Thymus (tissue), 11 donors: ENCODE data around the gene AFF2. TPM values are rescaled to one million over a fixed set of nuclear protein-coding genes. Genes with fewer than 3 reads are reported as not detected.
"Not testable (repeated sequence)": the region's sequence is repeated elsewhere in the genome, so short reads cannot be mapped to it uniquely, and the experiment has no call there.

Experiments used
- DNase-seq, 9 donors: peaks; one replicate each; pipeline ENCODE4 v3.0.0-alpha.2; 2013; ENCODE audit warnings: low spot score in 9 of 9, low read depth in 6 of 9, missing footprints in 1 of 9
- H3K27ac ChIP-seq, 2 donors: one replicate each; pipeline ENCODE4 v1.5.1; 2013; ENCODE audit warnings: control low read depth in 1 of 2, low read depth in 1 of 2, low read length in 1 of 2, mild to moderate bottlenecking in 1 of 2, moderate library complexity in 1 of 2
- H3K27me3 ChIP-seq, 2 donors: one replicate each; pipeline ENCODE4 v1.5.1; 2013; ENCODE audit warnings: low read length in 1 of 2; ENCODE audit not compliant: control insufficient read depth in 2 of 2, insufficient read depth in 1 of 2
- H3K36me3 ChIP-seq, 2 donors: one replicate each; pipeline ENCODE4 v1.5.1; 2013; ENCODE audit warnings: low read length in 1 of 2, mild to moderate bottlenecking in 1 of 2, moderate library complexity in 1 of 2; ENCODE audit not compliant: control insufficient read depth in 2 of 2, insufficient read depth in 2 of 2
- H3K4me1 ChIP-seq, 2 donors: one replicate each; pipeline ENCODE4 v1.5.1; 2013; ENCODE audit warnings: low read length in 2 of 2; ENCODE audit not compliant: control insufficient read depth in 2 of 2, insufficient read depth in 2 of 2
- H3K4me3 ChIP-seq, 2 donors: one replicate each; pipeline ENCODE4 v1.5.1; 2013; ENCODE audit warnings: low read length in 2 of 2, control low read depth in 1 of 2, mild to moderate bottlenecking in 1 of 2
- H3K9me3 ChIP-seq, 2 donors: one replicate each; pipeline ENCODE4 v1.5.1; 2013; ENCODE audit warnings: low read length in 1 of 2, mild to moderate bottlenecking in 1 of 2; ENCODE audit not compliant: control insufficient read depth in 2 of 2, insufficient read depth in 1 of 2
- WGBS: extraction: QIAGEN DNeasy Blood & Tissue Kit; methylation state at CpG from one replicate; pipeline ENCODE4 v1.1.7; 2013; 5-methylcytosine and 5-hydroxymethylcytosine counted together
- polyA plus RNA-seq: library from polyadenylated mRNA; stranded (reverse); fragments of 200-250 nt; gene quantifications from one replicate; pipeline ENCODE4 v1.2.3, GENCODE V29; 2013
- total RNA-seq: library from RNA; stranded (reverse); fragments of 120-200 nt; gene quantifications from one replicate; pipeline ENCODE4 v1.2.4, GENCODE V29; 2013
- donor health status: healthy.

AFF2 gene
- total and polyA plus RNA-seq, 2 donors = 1.3 to 27.4 TPM

GRCh38 chrX:148664171-148664570, 163.8 kb downstream of the AFF2 start:
- no peak overlapping the region for H3K27ac ChIP-seq
- no peaks in the 10 kb centered on the region for H3K27me3 ChIP-seq
- no peaks in the 10 kb centered on the region for H3K36me3 ChIP-seq
- DNase-seq = no peak
- H3K9me3 ChIP-seq = peaks cover 0 to 10% of the 10 kb centered on the region in 2 donors
- no peak overlapping the region for H3K4me3 ChIP-seq
- no peaks in the 10 kb centered on the region for H3K4me1 ChIP-seq
- WGBS = 100% methylated on average over 1 of the region's 1 CpG

- 96% methylated on average over 3 of the region's 3 CpGs for WGBS
Measured at GRCh38 chrX:148664995-148665394, 164.6 kb downstream of the AFF2 start.

GRCh38 chrX:148669175-148669574, 168.8 kb downstream of the AFF2 start:
- not testable (repeated sequence) for H3K4me3 ChIP-seq, DNase-seq, H3K9me3 ChIP-seq, H3K4me1 ChIP-seq, H3K36me3 ChIP-seq, H3K27me3 ChIP-seq, H3K27ac ChIP-seq
- 97% methylated on average over 3 of the region's 3 CpGs for WGBS

More at GRCh38 chrX:148664995-148665394, 164.6 kb downstream of the AFF2 start:
- Histone ChIP-seq H3K4me1 (no peaks in the 10 kb centered on the region), H3K9me3 (peaks cover 0 to 10% of the 10 kb centered on the region in 2 donors), H3K27ac (no peak overlapping the region), H3K4me3 (no peak overlapping the region), H3K36me3 (no peaks in the 10 kb centered on the region), H3K27me3 (no peaks in the 10 kb centered on the region)
- DNase-seq = no peak

- Histone ChIP-seq H3K36me3 (no peaks in the 10 kb centered on the region), H3K4me3 (no peak overlapping the region), H3K9me3 (peaks cover 0 to 10% of the 10 kb centered on the region in 2 donors), H3K4me1 (no peaks in the 10 kb centered on the region), H3K27ac (no peak overlapping the region), H3K27me3 (no peaks in the 10 kb centered on the region)
- WGBS = 96% methylated on average over 3 of the region's 3 CpGs
- no peak for DNase-seq
Measured at GRCh38 chrX:148670277-148670676, 169.9 kb downstream of the AFF2 start.

- Histone ChIP-seq H3K9me3 (peaks cover 0 to 10% of the 10 kb centered on the region in 2 donors), H3K36me3 (no peaks in the 10 kb centered on the region), H3K4me1 (no peaks in the 10 kb centered on the region), H3K27me3 (no peaks in the 10 kb centered on the region), H3K27ac (no peak overlapping the region), H3K4me3 (no peak overlapping the region)
- 98% methylated on average over 2 of the region's 2 CpGs for WGBS
- no peak for DNase-seq
Measured at GRCh38 chrX:148672517-148672916, 172.1 kb downstream of the AFF2 start.

- Histone ChIP-seq H3K27me3 (no peaks in the 10 kb centered on the region), H3K4me3 (no peak overlapping the region)
- WGBS = 92% methylated on average over 1 of the region's 1 CpG
Measured at GRCh38 chrX:148681605-148682004, 181.2 kb downstream of the AFF2 start.

GRCh38 chrX:148682206-148682605, 181.8 kb downstream of the AFF2 start:
- Histone ChIP-seq H3K27ac (no peak overlapping the region), H3K4me1 (no peaks in the 10 kb centered on the region), H3K36me3 (no peaks in the 10 kb centered on the region), H3K27me3 (no peaks in the 10 kb centered on the region), H3K4me3 (no peak overlapping the region), H3K9me3 (no peaks in the 10 kb centered on the region)
- DNase-seq = no peak
- WGBS = 94% methylated on average over 4 of the region's 4 CpGs

More at GRCh38 chrX:148681605-148682004, 181.2 kb downstream of the AFF2 start:
- Histone ChIP-seq H3K4me1 (no peaks in the 10 kb centered on the region), H3K27ac (no peak overlapping the region), H3K36me3 (no peaks in the 10 kb centered on the region), H3K9me3 (no peaks in the 10 kb centered on the region)
- DNase-seq = no peak

- Histone ChIP-seq H3K36me3 (no peaks in the 10 kb centered on the region), H3K9me3 (no peaks in the 10 kb centered on the region), H3K27ac (no peak overlapping the region), H3K4me1 (no peaks in the 10 kb centered on the region), H3K4me3 (no peak overlapping the region), H3K27me3 (no peaks in the 10 kb centered on the region)
- 97% methylated on average over 2 of the region's 2 CpGs for WGBS
- DNase-seq = no peak
Measured at GRCh38 chrX:148691456-148691855, 191.0 kb downstream of the AFF2 start.

GRCh38 chrX:148695255-148695654, 194.8 kb downstream of the AFF2 start:
- no peaks in the 10 kb centered on the region for H3K36me3 ChIP-seq
- 99% methylated on average over 3 of the region's 3 CpGs for WGBS

GRCh38 chrX:148698221-148698620, 197.8 kb downstream of the AFF2 start:
- no peak overlapping the region for H3K4me3 ChIP-seq
- no peaks in the 10 kb centered on the region for H3K36me3 ChIP-seq
- H3K27me3 ChIP-seq = no peaks in the 10 kb centered on the region
- no peaks in the 10 kb centered on the region for H3K4me1 ChIP-seq
- WGBS = 96% methylated on average over 3 of the region's 3 CpGs
- no peak overlapping the region for H3K27ac ChIP-seq
- H3K9me3 ChIP-seq = no peaks in the 10 kb centered on the region
- DNase-seq = no peak

More at GRCh38 chrX:148695255-148695654, 194.8 kb downstream of the AFF2 start:
- DNase-seq = no peak
- H3K9me3 ChIP-seq = no peaks in the 10 kb centered on the region
- H3K27me3 ChIP-seq = no peaks in the 10 kb centered on the region
- H3K4me1 ChIP-seq = no peaks in the 10 kb centered on the region
- no peak overlapping the region for H3K4me3 ChIP-seq
- no peak overlapping the region for H3K27ac ChIP-seq
